ENCODE measurements around the gene HYKK. TPM values are rescaled to one million over a fixed set of nuclear protein-coding genes. Genes with fewer than 3 reads are reported as not detected.

HYKK gene
- total and polyA plus RNA-seq, 2 of the 8 experiments (the other 6 are each of a cell fraction or from before 2014, with no cell fraction given) = 2.0 to 3.7 TPM

GRCh38 chr15:78550194-78550593 is 42.8 kb downstream of the HYKK start:
- H3K9me3 ChIP-seq (ENCODE audit: insufficient read depth in 2 of 2, low read depth in 1 of 2, low read length in 1 of 2) = no peaks in the 10 kb centered on the region
- no peak overlapping the region for H3K14ac ChIP-seq (ENCODE audit: insufficient read length)
- no peak overlapping the region for H3K23ac ChIP-seq (ENCODE audit: insufficient read length)
- H3K4me1 ChIP-seq (replicated peaks in 1 of 4; ENCODE audit: control insufficient read depth in 3 of 4, insufficient read depth in 4 of 4, low read length in 3 of 4) = no peaks in the 10 kb centered on the region
- no peak overlapping the region for H4K5ac ChIP-seq (ENCODE audit: insufficient read length, low read depth, low read length)
- FAIRE-seq = no peak
- H2AK5ac ChIP-seq (ENCODE audit: low read depth, low read length) = no peak overlapping the region
- no peak overlapping the region for H2AFZ ChIP-seq (ENCODE audit: low read length)
- H2BK20ac ChIP-seq (ENCODE audit: low read length) = no peak overlapping the region
- no peaks in the 10 kb centered on the region for H3K79me2 ChIP-seq (ENCODE audit: control insufficient read depth in 1 of 2, insufficient read depth in 2 of 2, low read length in 2 of 2)
- H3K79me1 ChIP-seq (ENCODE audit: low read depth, low read length) = no peaks in the 10 kb centered on the region
- no peak overlapping the region for H4K8ac ChIP-seq (ENCODE audit: extremely low read depth, insufficient read depth, low read length)
- H2BK12ac ChIP-seq (ENCODE audit: low read depth, low read length) = no peak overlapping the region
- POLR2A ChIA-PET (ENCODE audit: partially characterized antibody) = interaction anchor here (3.0 to 3.4 kb wide), 2 partner anchors 10 to 15 kb away, joined by 11 to 17 read pairs; partner anchors contain the start of genes CHRNA5 and PSMA4
- H4K20me1 ChIP-seq (replicated peaks in 1 of 2; ENCODE audit: control insufficient read depth in 1 of 2, insufficient read depth in 2 of 2, low read length in 2 of 2) = peaks cover 1 to 2% of the 10 kb centered on the region in 2 experiments
- H3K18ac ChIP-seq (ENCODE audit: extremely low read depth, low read length) = no peak overlapping the region
- H2BK15ac ChIP-seq (ENCODE audit: low read length) = no peak overlapping the region
- no peak overlapping the region for H3K9ac ChIP-seq (replicated peaks in 1 of 4; ENCODE audit: extremely low read depth in 1 of 4, low read depth in 3 of 4, low read length in 3 of 4)
- H3K27ac ChIP-seq (ENCODE audit: low read depth, low read length) = no peak overlapping the region
- CTCF ChIA-PET (ENCODE audit: partially characterized antibody) = interaction anchor here (0.6 to 1.7 kb wide), 3 partner anchors 9 to 38 kb away, joined by 3 to 5 read pairs (median 5); no protein-coding TSS in a partner anchor
- no peak overlapping the region for H3K4me3 ChIP-seq (ENCODE audit: extremely low read depth in 1 of 4, insufficient read depth in 2 of 4, low read depth in 3 of 4, low read length in 4 of 4)
- no peaks in the 10 kb centered on the region for H3K27me3 ChIP-seq (replicated peaks in 1 of 4; ENCODE audit: control insufficient read depth in 3 of 4, extremely low read depth in 1 of 4, insufficient read depth in 3 of 4, low read length in 3 of 4)
- no peaks in the 10 kb centered on the region for H3K23me2 ChIP-seq (ENCODE audit: low read depth, low read length)
- TF ChIP-seq ZNF274 (IDR thresholded peaks at IDR 0.05; ENCODE audit: borderline replicate concordance, extremely low read depth, low read length) (no peak), ASH2L (IDR thresholded peaks at IDR 0.05; ENCODE audit: low read length) (no peak), E2F6 (IDR thresholded peaks at IDR 0.05) (no peak), CHD1 (IDR thresholded peaks at IDR 0.05; ENCODE audit: low read depth, low read length) (no peak)
- 86% methylated on average over 6 of the region's 6 CpGs; no CpG with 5 or more reads in 1 of the 2 experiments for WGBS, 2 experiments (ENCODE audit: extremely low coverage in 1 of 2, insufficient coverage in 1 of 2, insufficient read length in 1 of 2, insufficient replicate concordance in 2 of 2, low coverage in 1 of 2, low lambda C conversion rate in 2 of 2, missing lambda C conversion rate in 1 of 2)
- no peak overlapping the region for H3K4me2 ChIP-seq (ENCODE audit: insufficient read depth in 1 of 2, low read depth in 2 of 2, low read length in 2 of 2)
- H2BK5ac ChIP-seq (ENCODE audit: low read depth, low read length) = no peak overlapping the region
- H4K91ac ChIP-seq (replicated peaks; ENCODE audit: insufficient read length, low read length) = no peak overlapping the region
- DNase-seq (ENCODE audit: low read depth in 1 of 2, low spot score in 2 of 2) = no peak
- H2BK120ac ChIP-seq (replicated peaks; ENCODE audit: low read depth, low read length) = no peak overlapping the region
- no peak overlapping the region for H3K4ac ChIP-seq (replicated peaks; ENCODE audit: insufficient read length, low read depth, low read length)
- no peak overlapping the region for H3K56ac ChIP-seq (replicated peaks; ENCODE audit: insufficient read length, low read depth, low read length)
- H3K36me3 ChIP-seq (ENCODE audit: control insufficient read depth in 2 of 4, insufficient read depth in 4 of 4, low read length in 3 of 4) = peaks cover 20 to 57% (median 42%) of the 10 kb centered on the region in 4 experiments
